ENCODE results near the gene FRRS1.
"Not testable (repeated sequence)": the region's sequence is repeated elsewhere in the genome, so short reads cannot be mapped to it uniquely, and the experiment has no call there.

Gene FRRS1

GRCh38 chr1:99764439-99764838, 2.0 kb downstream of the FRRS1 start:
- no peaks in the 10 kb centered on the region for H3K27me3 ChIP-seq (replicated peaks; ENCODE audit: control insufficient read depth, insufficient read depth, low read length)
- no peak overlapping the region for H3K4me3 ChIP-seq (replicated peaks; ENCODE audit: low read depth, low read length)
- no peak for DNase-seq (ENCODE audit: extremely low read depth, insufficient read length)
- H3K36me3 ChIP-seq (ENCODE audit: control insufficient read depth, insufficient read depth, low read length): no peaks in the 10 kb centered on the region
- no peak for TF ChIP-seq CTCF (IDR thresholded peaks at IDR 0.05; ENCODE audit: insufficient read depth, low read length, poor library complexity, severe bottlenecking)

- H3K27me3 ChIP-seq (replicated peaks; ENCODE audit: control insufficient read depth, insufficient read depth, low read length): no peaks in the 10 kb centered on the region
- DNase-seq (ENCODE audit: extremely low read depth, insufficient read length): no peak
- H3K4me3 ChIP-seq (replicated peaks; ENCODE audit: low read depth, low read length): no peak overlapping the region
- TF ChIP-seq CTCF (IDR thresholded peaks at IDR 0.05; ENCODE audit: insufficient read depth, low read length, poor library complexity, severe bottlenecking): no peak
- H3K36me3 ChIP-seq (ENCODE audit: control insufficient read depth, insufficient read depth, low read length): no peaks in the 10 kb centered on the region
Observed at GRCh38 chr1:99763956-99764355, 2.5 kb downstream of the FRRS1 start.

GRCh38 chr1:99761774-99762173, 4.7 kb downstream of the FRRS1 start:
- no peak for TF ChIP-seq CTCF (IDR thresholded peaks at IDR 0.05; ENCODE audit: insufficient read depth, low read length, poor library complexity, severe bottlenecking)
- no peaks in the 10 kb centered on the region for H3K36me3 ChIP-seq (ENCODE audit: control insufficient read depth, insufficient read depth, low read length)
- H3K27me3 ChIP-seq (replicated peaks; ENCODE audit: control insufficient read depth, insufficient read depth, low read length): no peaks in the 10 kb centered on the region
- no peak overlapping the region for H3K4me3 ChIP-seq (replicated peaks; ENCODE audit: low read depth, low read length)
- DNase-seq (ENCODE audit: extremely low read depth, insufficient read length): no peak

- Histone ChIP-seq H3K36me3 (ENCODE audit: control insufficient read depth, insufficient read depth, low read length) (no peaks in the 10 kb centered on the region), H3K27me3 (replicated peaks; ENCODE audit: control insufficient read depth, insufficient read depth, low read length) (no peaks in the 10 kb centered on the region), H3K4me3 (replicated peaks; ENCODE audit: low read depth, low read length) (no peak overlapping the region)
- no peak for TF ChIP-seq CTCF (IDR thresholded peaks at IDR 0.05; ENCODE audit: insufficient read depth, low read length, poor library complexity, severe bottlenecking)
- no peak for DNase-seq (ENCODE audit: extremely low read depth, insufficient read length)
Observed at GRCh38 chr1:99759518-99760160, 6.8 kb downstream of the FRRS1 start.

GRCh38 chr1:99758686-99759517, 7.5 kb downstream of the FRRS1 start:
- not testable (repeated sequence) for H3K4me3 ChIP-seq (replicated peaks; ENCODE audit: low read depth, low read length); DNase-seq (ENCODE audit: extremely low read depth, insufficient read length); H3K36me3 ChIP-seq (ENCODE audit: control insufficient read depth, insufficient read depth, low read length); H3K27me3 ChIP-seq (replicated peaks; ENCODE audit: control insufficient read depth, insufficient read depth, low read length)

GRCh38 chr1:99758073-99758511, 8.3 kb downstream of the FRRS1 start:
- no peak for TF ChIP-seq CTCF (IDR thresholded peaks at IDR 0.05; ENCODE audit: insufficient read depth, low read length, poor library complexity, severe bottlenecking)
- no peaks in the 10 kb centered on the region for H3K27me3 ChIP-seq (replicated peaks; ENCODE audit: control insufficient read depth, insufficient read depth, low read length)
- H3K36me3 ChIP-seq (ENCODE audit: control insufficient read depth, insufficient read depth, low read length): no peaks in the 10 kb centered on the region
- peak overlapping the region; percentile 12 for H3K4me3 ChIP-seq (replicated peaks; ENCODE audit: low read depth, low read length)
- DNase-seq (ENCODE audit: extremely low read depth, insufficient read length): peak; percentile 46
